Measurements from ENCODE around the gene G2E3.

Gene G2E3

GRCh38 chr14:30657606-30658163 lies 98.7 kb downstream of the G2E3 start:
- no peak for DNase-seq

- no peak for DNase-seq
Measured at GRCh38 chr14:30658645-30659044, 99.7 kb downstream of the G2E3 start.

- no peak for DNase-seq
Measured at GRCh38 chr14:30669594-30669993, 110.6 kb downstream of the G2E3 start.

All from activated T-cell treated with anti-CD3 and anti-CD28 coated beads for 4 hours (primary cell).